GM18868 (cell line): ENCODE results near the gene PLCXD3.
A peak's percentile ranks its signal among the peaks of the same experiment; 100 is the strongest.

Experiments
- ATAC-seq: cut with Tn5 transposase; IDR thresholded peaks from one replicate; pipeline ENCODE4 v1.9.1; 2021; ENCODE audit warnings: mild to moderate bottlenecking, moderate library complexity; ENCODE audit not compliant: unreplicated experiment

The PLCXD3 gene

DNA sequence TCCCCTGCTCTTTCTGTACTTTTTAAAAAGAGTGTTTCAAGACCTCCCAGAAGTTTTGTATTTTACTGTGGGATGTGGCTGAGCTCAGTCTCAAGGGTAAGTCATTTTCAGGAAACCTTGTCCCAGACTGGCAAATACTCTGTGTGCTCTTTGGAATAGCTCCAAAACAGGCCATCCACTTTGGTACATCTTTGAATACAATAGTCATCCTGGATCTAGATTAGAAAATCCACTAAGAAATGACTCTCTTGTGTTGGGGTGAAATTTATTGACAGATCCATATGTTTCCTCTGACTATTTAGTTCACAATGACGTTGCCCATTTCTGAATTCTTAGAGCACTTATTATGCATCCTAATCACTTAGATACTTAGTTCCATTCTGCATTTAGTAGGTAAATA is 95.2 kb downstream of the PLCXD3 start:
- no peak for ATAC-seq

DNA sequence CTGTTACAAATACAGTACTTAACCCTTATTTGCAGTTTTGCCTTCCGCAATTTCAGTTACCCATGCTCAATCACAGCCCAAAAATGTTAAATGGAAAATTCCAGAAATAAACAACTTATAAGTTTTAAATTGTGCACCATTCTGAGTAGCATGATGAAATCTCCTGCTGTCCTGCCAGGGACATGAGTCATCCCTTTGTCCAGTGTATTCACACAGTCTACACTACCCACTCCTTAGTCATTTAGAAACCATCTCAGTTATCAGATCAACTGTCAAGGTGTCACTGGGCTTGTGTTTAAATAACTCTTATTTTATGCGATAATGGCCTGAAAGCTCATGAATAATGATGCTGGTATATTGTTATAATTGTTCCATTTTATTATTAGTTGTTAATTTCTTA is 95.8 kb downstream of the PLCXD3 start:
- ATAC-seq = peak; percentile 75

DNA sequence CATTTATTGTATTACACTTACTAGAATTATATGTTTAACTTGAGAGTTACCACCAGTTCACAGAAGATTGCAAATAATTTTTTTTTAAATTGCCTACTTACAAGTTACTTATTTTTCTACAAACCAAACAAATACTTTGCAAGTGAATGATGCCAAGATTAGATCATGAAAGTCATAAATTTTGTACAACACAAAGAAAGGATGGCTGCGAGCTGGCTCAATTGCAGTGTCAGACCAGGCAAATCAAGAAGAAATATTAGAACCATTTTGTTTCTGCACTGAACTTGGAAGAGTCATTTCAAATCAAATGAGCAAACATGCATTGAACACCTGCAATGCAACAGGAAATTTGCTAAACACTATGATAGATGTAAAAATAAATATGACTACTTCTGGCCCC is 97.3 kb downstream of the PLCXD3 start:
- ATAC-seq = no peak

DNA sequence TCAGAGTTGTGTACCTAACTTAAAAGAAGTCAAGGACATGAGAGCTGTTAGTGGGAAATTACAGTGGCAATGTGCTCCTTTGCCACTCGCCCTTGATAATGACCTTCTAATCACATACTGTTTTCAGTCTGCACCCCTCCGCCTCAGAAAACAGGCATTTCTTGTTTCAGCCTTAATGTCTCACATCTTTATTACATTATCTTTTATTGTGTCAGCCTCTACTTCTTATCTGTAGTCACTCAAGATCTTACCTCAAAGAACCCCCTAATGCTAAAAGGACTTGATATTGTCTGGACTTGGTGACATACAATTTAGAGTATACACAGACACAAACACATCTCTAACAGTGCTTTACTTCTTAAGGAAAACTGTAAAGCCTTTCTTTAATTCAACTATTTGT is 97.9 kb downstream of the PLCXD3 start:
- no peak for ATAC-seq

DNA sequence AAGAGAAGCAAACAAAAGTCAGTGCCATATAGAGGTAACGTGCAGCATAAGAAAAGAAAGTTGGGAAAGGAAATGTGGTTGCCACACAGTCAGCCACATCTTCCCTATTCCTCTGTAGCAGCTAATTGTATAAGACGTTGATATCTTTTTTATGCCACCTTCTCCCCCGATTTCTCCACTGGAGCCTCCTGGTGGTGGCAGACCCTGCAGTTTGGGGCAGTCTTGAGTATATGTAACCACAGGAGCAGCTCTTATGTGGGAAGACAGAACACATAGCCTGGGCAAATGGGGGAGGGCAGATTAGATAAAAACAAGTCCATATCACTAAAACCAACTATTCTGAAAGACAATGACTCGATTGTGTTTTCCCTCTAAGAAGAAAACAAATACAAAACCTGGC is 99.7 kb downstream of the PLCXD3 start:
- no peak for ATAC-seq

DNA sequence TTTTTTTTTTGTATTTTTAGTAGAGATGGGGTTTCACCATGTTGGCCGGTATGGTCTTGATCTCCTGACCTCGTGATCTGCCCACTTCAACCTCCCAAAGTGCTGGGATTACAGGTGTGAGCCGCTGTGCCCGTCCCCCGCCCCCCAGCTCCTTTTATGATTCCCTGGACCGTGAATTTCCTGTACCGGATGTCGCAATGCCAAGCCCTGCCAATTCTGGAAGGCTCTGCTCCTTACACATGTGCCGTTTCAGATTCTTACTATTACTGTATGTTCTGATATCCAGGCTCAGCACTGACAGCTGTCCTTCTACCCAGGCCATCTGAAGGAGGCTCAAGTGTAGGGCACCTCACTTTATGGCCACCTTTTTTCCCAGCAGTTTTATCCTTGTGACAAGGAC is 100.1 kb downstream of the PLCXD3 start:
- no peak for ATAC-seq

DNA sequence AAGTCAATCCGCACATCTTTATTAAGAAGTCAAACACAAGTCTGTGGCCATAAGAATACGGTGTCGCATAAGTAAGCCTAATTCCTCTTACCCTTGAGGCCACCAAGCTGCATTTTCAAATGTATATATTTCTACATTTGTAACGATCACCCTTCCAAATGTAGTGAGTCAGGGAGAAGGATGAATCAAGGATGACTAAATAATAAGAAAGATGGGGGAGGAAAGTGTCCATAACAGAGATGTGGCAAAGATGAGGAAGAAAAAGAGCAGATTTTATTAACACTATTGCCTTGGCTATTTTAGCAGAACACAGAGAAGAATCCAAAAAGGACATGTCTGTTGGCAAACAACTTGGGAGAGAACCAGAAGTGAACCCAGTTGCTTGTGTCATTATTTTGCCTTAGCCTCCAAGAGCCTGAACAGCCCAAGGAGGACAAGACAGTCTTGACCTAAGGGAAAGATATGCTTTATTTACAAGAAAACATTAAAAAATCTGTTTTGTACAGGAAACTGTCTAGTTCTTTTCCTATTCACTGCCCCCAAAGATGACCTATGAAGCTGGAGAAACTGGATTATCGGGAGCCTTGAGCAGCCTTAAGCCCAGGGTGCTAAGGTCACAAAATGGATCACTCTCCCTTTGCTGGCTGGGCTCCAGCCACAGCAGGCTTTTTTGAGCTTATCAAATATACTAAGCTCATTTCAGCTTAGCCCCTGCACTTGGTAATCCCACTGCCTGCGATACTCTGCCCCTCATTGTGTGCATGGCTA is 101.5 kb downstream of the PLCXD3 start:
- ATAC-seq = no peak

DNA sequence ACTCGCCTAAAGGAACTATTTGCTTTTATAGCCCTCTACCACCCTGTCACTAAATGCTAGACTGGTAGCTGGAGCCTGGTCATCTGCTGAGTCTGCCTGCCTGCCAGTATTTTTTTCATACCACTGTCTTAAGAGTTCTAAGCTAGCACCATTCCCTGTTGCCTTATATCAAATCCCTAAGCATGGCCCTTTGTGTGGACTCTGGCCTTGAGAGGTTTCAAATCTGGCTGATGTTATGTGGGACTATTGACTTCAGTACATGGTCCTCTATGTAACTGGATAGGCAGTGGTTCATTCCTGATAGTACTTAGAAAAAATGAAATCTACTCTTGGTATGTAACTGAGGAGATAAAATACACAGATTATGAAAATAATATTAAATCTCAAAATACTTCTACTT is 103.5 kb downstream of the PLCXD3 start:
- ATAC-seq = no peak

DNA sequence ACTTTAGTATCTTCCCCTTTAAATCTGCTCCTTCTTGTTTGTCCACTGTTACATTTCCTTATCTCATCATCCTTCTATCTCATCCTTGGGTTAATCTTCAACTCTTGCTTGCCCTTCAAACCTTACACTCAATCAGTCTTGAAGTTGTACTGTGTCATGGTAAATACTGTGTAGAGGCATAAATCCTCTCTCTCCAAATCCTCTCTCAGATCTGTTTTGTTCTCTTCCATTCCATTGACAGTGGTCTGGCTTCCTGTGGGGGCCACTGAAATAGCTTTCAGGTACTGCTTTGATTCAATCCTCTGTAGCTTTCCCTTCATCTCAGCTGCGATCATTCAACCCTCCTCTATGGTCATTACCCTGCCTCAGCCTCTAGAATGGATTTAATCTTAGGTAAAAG is 104.0 kb downstream of the PLCXD3 start:
- ATAC-seq = no peak

DNA sequence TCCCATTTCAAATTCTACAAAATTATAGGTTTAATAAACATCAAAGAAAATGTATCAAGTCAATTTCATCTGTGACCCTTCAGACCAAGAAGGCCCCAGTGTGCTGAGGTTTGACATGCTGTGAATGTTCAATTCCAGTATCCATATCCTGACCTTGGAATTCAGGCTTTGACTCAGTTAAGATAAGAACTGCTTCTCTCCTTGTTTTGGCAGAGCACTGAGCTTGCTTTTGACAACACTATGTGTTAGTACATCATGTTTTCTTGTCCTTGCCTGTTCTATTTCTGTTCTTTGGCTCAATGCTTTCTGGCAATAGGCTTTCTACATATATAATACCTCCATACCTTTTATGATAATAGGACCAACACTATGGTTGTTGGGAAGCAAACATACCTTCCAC is 105.6 kb downstream of the PLCXD3 start:
- no peak for ATAC-seq

DNA sequence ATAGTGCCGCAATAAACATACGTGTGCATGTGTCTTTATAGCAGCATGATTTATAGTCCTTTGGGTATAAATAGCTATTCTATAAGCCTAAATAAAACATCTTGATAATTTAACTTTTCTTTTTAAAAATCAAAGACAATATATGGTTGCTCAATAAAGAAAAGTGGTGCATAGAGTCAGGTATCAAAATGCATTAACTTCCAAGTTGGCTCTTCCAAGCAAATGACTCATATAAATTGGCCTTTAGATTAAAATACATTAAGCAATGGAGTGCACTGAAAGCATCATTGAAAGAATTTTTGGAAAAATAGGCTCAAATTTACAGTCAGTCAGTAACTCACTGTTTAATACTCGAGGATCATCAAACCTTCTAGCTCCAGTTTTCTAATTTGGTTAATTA is 106.6 kb downstream of the PLCXD3 start:
- no peak for ATAC-seq

DNA sequence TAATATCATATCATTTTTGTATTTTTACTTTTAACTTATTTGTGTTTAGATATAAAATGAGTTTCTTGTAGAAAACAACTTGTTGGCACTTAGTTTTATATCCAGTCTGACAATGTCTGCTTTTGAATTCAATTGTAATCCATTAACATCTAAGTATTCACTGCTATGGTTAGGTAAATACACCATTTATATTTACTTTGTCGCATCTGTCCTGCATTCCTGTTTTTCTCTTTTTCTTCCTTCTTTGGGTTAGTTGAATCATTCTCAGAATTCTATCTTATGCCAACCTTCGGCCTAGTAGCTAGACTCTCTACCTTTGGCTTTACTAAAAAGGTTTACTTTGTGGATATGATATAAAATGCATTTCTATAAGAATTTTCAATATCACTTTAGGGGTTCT is 107.6 kb downstream of the PLCXD3 start:
- ATAC-seq = no peak

DNA sequence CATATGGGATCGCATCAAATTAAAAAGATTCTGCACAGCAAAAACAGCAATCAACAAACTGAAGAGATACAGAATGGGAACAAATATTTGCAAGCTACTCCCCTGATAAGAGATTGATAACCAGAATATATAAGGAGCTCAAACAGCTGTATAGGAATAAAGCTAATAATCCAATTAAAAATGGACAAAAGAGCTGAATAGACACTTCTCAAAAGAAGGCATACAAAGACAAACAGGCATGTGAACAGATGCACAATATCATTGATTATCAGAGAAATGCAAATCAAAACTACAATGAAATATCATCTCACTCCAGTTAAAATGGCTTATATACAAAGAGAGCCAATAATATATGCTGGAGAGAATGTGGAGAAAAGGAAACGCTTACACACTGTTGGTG is 110.6 kb downstream of the PLCXD3 start:
- no peak for ATAC-seq

DNA sequence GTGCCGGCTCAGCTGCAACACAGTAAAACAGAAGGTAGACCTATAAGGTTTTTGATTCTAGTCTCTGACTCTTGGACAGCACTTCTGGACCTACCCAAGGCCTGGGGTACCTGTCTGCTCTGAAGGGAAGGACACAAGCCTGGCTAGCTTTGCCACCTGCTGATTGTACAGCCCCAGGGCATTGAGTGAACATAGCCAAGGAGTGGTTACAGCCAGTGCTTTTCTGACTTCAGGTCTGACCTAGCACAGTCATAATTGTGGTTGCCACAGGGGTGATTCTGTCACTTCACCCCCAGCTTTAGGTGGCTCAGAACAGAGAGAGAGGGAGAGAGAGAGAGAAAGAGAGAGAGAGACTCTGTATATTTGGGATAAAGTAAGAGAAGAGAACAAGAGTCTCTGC is 118.4 kb downstream of the PLCXD3 start:
- no peak for ATAC-seq

DNA sequence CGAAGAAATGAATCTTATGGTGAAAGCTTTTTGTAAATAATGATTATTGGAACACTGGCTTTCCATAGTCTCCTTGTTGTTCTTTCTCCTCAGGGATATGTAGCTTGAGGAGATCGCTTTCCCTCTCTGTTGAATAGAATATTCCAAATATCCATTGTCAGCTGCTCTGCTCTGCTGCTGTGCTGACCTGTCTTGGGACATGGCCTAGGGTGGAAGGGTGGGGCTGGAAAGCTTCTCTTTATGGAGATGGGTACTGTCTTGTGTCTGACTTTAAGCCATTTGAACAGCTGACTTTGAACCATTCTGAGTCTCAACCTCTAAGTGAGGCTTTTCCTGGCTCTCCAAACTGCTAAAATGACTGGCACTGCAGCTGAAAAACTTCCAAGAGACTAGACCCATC is 135.8 kb downstream of the PLCXD3 start:
- no peak for ATAC-seq

DNA sequence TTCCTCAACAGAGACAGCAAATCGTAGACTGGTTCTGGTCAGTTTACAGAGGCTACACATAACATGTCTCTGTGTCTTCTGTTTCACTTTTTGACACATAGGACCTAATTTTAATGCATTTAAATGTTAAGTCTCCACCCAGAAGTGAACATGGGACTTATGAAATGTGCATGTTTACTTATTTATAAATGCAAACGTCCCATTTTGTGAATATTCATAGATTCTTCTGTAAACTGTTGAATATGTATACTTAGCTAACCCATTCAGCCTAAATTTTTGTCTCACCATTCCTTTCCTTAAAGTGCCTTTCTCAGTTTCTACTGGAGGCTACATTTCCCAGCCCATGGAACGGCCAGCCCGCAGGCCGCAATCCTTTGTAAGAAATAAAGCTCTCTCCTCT is 137.2 kb downstream of the PLCXD3 start:
- no peak for ATAC-seq

DNA sequence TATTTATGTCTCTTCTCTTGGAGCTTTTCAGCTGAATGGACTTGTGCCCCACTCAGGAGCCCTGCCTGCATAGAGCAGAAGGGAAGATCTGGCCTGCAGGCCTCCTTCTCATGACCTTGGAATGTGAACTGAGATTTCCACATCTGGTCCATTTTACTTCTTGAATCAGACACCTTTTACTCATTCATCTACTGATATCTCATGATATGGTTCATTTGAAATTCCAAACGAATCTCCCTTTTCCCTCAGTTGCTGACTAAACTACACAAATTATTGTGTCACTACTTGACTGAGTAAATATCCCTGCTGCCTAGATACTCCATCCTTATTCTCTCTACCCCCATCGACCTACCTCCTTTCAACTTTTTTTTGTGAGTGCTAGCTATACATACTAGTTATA is 138.7 kb downstream of the PLCXD3 start:
- ATAC-seq = no peak

DNA sequence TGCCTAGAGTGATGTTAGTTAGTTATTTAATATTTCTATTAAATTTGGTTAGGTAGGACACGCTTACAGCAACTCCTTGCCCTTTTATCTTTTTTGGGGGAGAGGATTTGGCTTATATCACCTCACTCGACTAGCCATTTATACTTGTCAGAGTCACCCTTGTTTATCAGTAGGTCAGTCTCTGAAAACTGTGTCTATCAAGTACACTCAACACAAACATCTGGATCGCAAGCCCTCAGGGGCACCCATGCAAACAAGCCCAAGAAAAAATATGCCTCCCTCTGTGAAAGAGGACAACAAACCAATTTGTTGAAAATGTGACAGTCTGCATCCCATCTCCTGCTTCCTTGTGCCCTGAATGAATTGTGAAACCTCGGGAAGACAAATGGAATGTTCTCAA is 139.9 kb downstream of the PLCXD3 start:
- no peak for ATAC-seq

DNA sequence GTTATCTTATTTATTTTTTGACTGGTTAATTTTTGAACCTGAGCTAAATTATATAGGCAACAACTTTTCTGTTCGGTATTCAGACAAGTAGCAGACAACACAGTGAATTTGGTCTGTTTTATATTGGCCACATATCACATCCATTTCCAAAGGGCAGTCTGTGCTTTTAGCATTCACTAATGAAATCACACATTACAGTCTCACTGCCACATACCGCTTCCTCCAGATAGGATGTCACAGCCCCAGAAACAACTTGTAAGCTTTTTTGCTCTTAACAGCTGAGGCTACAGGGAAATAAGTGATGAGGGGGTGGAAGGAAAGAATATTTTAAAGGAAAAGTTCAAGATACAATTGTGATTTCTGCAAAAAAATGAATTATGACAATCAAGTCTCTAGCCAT is 140.6 kb downstream of the PLCXD3 start:
- no peak for ATAC-seq

DNA sequence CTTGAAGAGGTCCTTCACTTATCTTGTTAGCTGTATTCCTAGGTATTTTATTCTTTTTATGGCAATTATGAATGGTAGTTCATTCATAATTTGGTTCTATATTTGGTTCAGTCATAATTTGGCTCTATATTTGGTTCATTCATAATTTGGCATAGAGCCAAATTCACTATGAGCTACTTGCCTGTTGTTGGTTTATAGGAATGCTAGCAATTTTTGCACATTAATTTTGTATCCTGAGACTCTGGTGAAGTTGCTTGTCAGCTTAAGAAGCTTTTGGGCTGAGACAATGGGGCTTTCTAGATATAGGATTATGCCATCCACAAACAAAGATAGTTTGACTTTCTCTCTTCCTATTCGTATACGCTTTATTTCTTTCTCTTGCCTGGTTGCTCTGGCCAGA is 142.2 kb downstream of the PLCXD3 start:
- ATAC-seq = no peak

DNA sequence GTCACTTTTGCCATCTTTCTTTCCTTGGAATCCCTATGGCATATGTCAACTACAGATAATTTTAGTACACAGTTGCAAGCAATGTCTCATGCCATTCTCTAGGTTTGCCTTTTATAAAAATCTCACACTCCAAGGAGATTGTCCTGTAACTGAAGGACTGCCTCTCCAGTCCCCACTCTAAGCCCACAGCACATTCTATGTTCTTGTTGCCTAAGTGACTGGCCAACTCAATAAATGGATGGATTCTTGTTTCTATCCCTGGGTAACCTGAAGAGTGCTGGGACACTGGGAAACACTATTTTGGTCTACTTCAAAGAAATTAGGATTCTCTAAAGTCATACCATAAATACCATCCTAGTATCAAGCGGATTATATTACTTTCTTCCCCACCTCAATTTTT is 145.0 kb downstream of the PLCXD3 start:
- no peak for ATAC-seq

DNA sequence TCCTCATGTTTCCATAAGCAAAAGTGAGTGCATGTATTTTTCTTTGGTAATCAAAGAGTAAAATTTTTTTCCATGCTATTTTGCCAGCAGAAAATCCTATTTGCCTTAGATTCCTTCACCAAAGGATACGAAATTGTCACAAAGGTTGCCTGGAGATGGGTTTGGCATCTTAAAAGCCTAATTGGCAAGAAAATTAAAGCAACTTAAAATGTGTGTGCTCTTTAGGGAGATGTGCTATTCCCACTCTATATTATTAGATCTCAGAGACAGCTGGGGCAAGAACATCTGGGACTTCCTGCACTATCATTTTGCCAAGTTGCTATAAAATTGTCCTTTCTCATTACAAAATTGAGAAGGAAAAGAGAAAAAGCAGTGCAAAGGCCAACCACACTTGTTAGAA is 146.1 kb downstream of the PLCXD3 start:
- ATAC-seq = no peak

DNA sequence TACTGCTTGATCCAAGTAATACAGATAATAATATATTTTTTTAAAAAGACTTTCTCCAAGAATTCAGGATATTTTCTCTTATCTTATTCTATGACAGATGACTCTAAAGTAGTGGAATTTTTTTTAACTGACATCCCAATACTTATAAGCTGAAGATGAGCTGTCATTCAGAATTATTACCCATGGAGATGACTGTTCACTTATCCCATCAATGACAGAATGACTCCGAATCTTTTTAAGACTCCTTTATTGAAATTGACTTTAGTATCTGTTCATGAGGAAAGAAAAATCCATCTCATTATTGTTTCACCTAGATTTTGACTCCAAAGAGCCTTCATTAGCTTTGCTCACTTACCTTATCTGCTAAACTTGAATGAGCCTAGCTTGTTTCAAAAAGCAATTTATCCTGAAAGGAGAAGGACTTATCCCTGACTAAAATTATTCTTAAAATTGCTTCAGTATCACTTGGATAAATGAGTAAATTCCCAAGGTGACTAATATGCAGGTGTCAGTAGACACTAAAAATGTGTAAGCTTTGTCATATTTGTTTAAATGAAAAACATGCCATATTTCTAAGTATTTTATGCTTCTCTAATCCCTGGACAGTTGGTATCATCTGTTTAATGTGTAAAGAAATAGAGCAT is 146.9 kb downstream of the PLCXD3 start:
- ATAC-seq = no peak
